GM18499 (cell line): Measurements from ENCODE around the gene EPHB1.
"Not testable (repeated sequence)": the region's sequence is repeated elsewhere in the genome, so short reads cannot be mapped to it uniquely, and the experiment has no call there.

ENCODE experiments used
- ATAC-seq: cut with Tn5 transposase; IDR thresholded peaks from one replicate; pipeline ENCODE4 v1.9.1; 2021; ENCODE audit warnings: moderate number of reproducible peaks; ENCODE audit not compliant: insufficient read depth, unreplicated experiment

Gene EPHB1

DNA sequence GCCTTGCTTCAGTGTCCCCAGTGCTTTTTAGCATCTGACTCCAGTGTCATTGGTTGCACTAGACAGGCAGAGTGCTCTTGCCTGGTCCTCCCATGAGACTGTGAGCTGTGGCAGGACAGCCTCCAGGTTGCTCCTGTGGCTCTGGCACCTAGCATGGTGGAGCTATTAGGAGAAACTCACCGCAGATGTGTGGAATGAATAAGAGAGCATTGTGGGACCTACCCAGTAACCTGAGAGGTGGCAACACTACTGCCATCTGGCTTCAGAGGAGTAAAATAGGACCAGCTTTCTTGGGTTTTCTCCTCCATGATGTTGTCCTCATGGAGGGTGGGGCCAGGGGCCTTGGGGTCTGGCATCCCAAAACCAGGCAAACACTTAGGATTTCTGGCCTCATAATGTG is 183.6 kb downstream of the EPHB1 start:
- no peak for ATAC-seq

DNA sequence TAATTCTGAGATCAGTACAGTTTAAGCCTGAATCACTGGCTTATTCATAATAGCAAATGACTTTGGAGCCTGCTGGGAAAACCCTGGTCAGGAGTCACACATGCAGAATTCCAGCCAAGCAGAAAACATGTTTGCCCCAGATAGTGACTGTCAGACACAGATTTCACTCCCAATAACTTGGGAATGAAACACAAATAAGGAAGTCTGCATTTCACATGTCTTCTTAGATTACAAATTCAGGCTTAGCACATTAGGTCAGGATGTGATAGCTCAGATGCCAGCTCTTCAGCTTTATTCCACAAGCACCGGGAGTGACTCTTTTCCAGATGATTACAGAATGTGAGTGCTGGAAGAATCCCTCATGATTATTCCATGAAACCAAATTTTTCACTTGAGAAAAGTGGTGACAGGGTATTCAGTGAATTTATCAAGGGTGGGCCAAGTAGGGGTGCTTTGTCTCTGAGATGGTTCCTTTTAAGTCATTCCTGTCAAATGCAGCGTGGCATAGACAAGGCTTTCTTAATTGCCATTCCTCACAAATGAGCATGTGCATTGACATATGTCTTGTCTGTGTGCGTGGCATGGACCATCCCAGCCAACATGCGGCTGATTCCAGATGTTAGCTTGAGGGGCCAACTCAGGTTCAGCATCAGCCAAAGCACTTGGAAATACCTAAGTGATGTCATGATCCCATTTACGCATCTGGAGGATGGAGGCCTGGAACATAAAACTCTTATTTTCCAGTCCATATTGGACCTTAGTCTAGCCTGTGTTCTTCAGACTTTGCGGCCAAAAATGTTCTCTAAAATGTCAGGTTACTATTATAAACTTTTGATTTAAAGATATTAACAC is 191.0 kb downstream of the EPHB1 start:
- no peak for ATAC-seq

DNA sequence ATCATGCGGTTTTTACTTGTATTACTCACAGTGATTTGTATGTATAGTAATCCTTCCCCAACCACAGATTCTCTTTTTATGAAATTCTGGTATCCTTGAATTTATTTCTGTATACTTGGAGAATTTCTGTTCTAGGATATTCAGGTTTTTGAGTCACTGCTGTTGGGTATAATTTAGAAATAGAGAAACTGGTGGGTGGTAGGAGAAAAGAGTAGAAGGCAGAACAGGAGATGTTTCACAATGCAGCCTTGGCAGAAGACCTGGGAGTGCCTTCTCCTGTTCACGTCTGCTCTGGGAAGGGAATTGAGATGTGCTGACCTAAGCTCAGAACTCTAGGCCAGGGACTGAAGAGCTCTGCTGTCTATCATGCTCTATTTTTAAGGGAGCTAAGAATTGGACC is 193.6 kb downstream of the EPHB1 start:
- ATAC-seq: no peak

DNA sequence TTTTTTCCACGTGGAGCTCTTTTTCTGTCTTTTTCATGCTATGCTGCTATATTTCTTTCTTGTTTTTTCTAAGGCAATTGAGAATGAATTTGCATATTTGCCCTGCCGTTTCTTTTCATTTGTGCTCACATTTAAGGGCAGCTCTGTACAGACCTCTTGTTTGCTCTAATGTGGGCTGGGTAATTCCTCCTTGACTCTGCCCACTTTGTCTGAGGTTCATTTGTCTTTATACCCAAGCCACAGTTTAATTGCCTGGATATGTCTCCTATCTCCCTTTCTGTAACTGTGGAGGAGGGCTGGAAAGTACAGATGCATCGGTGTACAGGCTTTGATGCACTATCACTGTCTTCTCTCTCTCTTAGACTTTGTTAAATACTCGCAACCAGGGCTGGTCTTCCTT is 195.9 kb downstream of the EPHB1 start:
- no peak for ATAC-seq

DNA sequence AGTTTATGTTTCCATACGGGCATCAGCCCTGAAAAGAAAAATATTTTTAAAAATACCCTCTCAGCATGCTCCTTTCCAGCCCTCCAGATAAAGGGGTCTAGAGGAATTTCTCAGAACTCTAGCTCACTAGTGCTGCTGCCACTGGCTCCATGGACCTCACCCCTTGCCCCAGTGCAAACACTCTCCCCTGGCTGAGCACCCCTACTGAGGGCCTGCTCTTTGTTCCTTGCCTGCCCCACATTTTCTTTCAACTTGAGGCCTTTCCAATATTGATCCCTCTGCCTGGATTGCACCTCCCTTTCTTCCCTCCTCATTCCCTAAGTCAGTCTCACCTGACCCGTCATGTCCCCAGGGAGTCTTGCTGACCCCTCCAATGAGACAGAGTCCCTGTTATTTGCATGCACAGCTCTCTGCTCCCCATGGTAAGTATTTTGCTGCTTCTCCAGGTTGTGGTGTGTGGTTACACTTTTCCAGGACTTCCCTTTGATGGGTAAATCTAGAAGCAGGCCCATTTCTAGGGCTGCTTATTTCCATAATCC is 196.5 kb downstream of the EPHB1 start:
- no peak for ATAC-seq

DNA sequence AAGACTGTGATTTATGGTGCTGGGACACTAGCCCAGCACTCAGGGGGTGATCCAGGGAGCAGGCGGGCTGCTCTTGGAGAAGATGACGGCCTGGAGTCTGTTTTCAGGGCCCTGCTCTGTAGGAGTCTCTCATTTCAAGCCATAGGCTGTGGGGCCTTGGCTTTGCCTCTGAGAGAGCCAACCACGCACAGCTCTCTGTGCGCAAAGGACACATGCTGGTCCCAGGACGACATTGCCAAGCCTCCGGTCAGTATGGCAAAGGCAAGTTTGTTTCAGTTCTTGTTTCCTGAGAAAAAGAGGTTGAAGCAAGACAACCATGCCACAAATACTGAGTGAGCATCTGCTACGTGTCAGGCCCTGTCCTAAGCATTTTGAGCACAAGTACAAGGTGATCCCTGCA is 197.1 kb downstream of the EPHB1 start:
- ATAC-seq: no peak

DNA sequence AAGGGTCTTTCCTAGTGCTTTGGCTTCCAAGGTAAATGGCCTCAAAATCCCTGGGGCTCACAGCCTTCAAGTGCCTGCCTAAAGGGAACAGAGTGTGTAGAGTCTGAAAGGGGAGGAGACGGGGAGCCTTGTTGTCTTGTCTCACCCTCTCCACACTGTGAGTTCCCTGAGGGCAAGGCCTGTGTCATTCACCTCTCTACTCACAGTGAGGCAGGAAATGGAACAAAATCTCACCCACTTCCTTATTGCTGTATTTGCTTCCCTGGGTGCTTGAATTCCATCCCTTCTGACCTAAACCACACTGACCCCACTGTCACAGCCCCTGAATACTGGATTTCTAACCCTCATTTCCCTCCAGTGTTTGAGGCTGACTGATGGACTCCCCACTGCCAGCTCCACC is 197.5 kb downstream of the EPHB1 start:
- no peak for ATAC-seq

DNA sequence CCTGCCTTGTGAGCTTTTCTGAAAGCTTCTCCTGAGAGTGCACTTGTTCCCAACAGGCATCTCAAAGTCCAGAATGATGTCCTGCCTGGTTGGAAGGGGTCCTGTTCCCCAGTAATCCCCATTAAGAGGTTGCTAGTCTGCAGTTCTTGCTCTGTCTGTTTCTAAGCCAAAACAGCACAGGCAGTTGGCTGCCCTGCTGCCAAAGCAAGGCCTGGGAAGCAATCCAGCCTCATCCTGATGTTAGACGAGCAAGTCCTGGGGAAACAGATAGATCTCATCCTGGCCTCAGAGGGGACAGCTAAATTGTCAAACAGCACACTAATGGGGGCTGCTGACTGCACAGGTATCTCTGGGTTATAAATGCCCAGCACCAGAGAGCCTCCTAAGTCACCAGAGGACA is 198.0 kb downstream of the EPHB1 start:
- no peak for ATAC-seq

DNA sequence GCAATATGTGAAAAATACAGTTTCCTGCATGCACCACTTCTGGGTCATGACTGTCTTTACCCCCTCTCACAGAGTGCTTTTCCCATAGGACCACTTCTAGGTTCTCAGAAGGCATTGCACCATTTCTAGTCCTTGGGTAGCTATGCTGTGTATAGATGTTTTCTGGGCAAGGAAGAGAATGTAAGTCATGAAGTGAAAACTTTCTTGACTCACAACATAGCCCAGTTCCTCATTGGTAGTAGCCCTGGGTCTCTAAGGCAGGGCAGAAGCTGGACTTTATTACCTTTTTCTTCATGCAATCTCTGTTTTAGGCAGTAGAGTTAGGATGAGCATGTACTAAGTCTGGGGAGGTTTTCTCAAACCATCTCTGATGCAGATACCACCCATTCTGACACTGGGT is 203.1 kb downstream of the EPHB1 start:
- no peak for ATAC-seq

DNA sequence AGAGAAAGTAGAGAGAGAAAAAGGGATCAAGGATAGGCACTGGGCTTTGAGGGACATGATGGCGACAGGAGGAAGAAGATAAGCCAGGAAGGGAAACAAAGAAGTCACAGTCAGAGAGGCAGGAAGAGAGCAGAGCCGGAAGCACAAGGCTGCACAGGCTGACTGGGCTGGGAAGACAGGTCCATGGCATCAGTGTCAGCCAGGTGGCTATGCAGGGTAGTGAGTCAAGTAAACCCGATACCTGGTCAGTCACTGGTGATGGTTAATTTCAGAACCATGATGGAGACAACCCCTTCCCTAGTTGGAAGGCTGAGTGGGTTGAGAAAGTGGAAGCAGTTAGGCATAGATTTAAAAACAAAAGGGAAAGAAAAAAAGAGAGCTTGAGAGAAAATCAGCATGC is 203.8 kb downstream of the EPHB1 start:
- ATAC-seq: no peak

DNA sequence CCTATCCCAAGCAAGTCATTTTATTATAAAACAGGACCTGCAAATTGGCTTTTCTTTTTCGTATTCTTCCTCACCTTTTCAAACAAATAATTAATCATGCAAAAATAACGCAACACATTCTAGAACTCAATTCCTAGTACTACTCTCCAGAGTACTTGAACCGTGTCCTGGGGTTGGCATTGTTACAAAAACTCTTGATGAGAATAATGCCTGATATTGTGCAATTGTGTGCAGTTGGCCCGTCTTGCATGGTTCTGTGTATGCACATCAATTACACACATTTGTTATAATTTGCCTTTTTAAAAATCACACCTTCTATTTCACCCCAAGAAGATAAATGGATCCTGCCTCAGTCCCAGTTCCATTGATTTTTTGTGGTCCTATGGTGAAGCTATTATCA is 205.4 kb downstream of the EPHB1 start:
- no peak for ATAC-seq

DNA sequence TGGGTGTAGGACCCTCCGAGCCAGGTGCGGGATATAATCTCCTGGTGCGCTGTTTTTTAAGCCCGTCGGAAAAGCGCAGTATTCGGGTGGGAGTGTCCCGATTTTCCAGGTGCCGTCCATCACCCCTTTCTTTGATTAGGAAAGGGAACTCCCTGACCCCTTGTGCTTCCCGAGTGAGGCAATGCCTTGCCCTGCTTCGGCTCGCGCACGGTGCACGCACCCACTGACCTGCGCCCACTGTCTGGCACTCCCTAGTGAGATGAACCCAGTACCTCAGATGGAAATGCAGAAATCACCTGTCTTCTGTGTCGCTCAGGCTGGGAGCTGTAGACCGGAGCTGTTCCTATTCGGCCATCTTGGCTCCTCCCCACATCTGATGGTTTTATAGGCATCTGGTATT is 210.6 kb downstream of the EPHB1 start:
- not testable (repeated sequence) for ATAC-seq

DNA sequence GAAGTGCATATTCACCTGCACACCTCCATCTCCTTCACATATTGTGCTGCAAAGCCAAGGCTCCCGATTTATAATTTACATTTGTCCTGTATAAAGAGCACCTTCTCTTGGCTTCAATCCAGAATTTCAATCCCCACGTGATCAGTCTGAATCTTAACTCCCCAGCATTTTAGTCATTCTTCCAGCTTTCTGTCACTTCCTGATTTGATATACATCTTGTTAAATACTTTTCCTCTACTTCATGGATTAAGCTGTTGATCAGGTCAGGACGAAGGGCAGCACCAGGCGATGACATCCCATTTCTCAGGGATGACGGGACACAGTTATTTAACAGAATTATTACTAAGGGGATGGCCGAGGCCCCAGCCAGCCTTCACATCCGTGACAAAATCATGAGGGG is 212.5 kb downstream of the EPHB1 start:
- no peak for ATAC-seq

DNA sequence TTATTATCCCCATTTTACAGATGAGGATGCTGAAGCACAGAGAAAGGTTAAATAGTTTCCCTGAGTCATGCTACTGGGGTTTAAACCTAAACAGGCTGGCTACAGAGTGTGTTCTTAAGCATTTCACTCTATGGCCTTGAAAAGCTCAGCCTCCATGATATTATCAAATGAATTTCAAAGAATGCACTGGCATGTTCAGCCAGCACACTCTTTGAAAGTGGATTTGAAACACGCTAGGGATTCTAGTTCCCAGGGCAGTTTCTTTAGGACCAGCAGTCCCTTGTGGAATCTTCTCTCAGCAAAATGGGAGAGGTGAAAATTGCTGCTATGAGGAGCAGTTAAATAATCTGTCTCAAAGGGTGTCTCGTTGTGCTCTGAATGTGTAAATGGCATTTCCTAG is 213.3 kb downstream of the EPHB1 start:
- no peak for ATAC-seq

DNA sequence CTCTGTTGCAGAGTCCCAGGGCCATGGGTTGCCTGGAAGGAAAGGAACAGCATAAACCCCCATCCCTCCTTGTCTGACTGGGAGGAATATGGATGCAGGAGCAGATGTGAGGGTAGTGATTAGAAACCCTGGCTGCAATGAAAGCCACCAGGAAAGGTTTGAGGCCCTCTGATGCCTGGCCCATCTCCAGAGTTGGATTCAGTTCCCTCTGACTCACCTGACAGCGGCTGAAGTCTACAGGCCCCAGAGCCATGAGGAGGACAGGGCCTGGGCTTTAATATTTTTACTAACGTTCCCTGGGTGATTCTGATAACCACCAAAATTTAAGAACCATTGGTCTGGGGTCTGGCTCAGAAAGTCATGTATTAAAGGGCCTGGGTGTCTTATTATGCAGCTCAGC is 214.0 kb downstream of the EPHB1 start:
- ATAC-seq: no peak

DNA sequence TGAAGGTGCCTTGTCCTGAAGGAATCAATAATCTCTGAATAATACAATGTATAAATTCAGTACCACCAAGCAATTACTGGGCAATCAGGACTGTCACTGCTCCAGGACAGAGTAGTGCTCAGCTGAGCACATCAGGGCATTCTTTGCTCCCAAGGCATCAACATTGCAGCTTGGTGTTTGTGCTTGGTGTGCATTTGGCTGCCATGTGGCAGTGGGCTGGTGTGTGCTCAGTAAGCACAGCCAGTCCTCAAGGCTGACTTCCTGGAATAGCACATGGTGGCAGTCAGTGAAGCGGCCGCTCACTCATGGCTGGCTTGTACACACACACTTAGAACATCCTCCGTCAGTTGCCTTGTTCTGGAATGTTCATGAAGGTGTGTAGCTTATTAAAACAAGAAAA is 217.0 kb downstream of the EPHB1 start:
- no peak for ATAC-seq

DNA sequence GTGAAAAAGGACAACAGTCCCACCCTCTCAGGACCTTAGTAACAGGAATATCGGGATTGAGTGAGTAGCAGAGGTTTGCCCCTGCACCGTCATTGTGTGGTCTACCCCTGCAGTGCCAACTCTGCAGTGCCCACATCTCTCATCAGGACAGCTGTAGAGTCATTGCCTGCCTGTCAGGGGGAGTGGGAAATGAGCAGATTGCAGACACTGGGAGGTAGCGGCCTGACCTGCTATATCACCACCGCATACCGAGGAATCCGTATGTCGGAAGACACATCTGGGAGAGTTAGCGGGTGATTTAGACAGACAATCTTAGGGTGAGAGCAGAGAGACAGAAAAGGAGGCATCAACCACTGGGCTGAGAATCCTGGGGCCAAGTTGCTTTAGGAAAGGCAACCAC is 218.1 kb downstream of the EPHB1 start:
- no peak for ATAC-seq

DNA sequence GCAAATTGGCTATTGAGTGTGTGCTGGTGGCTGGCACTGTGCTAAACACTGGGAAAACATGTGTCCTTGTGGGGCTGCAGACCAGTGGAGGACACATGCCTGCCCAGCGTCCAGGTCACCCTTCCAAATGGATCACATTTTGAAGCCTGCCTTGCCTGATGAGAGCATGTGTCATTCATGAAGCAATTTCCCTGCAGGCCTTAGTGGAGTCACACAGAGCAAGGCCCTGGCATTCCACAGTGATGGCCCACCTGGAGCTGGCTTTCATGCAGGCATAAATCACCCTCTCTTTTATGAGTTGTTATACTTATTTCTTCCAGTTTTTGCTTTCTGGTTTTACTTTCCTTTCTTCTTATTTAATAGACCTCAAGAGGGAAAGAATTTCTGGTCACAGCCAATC is 219.5 kb downstream of the EPHB1 start:
- no peak for ATAC-seq

DNA sequence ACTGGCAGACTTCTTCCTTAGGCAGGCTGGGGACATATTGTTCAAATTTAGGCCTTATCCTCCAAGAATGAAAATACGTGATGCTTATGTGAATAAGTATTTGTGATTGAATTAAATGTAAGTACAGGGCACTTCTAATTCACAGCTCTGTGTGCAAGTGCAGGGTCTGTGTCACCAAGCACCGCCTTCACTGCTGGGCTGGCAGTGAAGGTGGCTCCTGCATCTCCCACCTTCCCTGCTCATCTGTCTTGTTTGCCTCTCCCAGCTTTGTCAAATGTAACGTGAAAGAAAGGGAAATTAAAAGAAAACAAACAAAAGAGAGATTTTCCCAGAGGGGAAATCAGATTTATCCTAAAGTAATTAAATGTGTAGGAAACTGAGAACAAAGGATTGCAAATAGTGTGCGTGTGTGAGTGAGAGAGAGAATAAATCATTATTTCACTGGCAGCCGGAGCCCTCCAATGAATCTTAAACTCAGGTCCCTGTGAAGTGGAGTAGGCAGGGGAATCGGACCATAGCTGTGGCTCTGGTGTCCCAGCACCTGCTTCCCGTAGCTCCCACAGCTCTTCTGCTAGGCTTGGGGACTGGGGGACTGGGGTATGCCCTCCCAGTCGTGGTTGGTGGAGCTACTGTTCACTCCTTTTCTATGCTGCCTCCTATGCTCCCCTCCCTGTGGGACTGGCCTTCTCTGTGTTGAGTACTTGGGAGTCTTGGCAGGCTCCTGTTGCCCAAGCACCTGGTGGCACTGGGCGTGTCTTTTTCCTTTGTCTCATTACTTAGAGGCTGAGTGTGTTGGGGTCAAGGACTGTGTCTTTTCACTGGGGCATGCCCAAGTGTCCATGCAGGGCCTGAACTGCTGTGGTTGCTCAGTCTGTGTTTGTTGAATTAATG is 222.2 kb downstream of the EPHB1 start:
- no peak for ATAC-seq

DNA sequence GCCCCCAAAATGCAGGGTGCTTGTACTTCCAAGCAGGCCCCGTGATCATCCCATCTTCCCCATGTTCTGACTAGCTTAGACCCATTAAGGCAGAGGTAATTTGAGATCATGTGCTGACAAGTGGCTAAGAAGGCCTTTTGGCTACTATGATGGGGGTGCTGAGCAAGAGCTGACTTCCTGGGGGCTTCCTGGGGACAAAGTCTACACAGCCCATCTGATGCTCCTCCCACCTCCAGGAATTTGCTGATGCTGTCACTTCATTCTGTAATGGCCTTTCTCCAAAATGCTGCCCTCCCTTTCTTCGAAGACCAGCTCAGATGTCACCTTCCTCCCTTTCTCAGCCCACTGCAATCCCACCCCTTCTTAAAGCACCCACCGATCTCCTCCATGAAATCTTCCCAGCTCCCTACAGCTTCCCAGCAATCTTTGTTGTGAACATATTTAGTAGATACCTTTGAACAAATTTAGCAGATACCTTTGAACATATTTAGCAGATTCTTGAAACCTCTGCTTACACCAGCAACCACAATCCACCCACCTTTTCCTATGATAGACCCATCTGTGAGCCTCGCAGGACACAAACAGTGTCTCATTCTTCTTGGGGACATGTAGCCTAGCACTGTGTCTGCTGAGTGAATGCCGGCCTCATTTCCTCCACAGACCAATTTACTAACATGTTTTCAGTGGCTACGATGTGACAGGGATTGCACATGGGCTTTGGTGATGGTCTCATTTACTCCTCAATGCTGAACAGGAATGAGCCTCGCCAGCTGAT is 223.3 kb downstream of the EPHB1 start:
- peak; percentile 77 for ATAC-seq

DNA sequence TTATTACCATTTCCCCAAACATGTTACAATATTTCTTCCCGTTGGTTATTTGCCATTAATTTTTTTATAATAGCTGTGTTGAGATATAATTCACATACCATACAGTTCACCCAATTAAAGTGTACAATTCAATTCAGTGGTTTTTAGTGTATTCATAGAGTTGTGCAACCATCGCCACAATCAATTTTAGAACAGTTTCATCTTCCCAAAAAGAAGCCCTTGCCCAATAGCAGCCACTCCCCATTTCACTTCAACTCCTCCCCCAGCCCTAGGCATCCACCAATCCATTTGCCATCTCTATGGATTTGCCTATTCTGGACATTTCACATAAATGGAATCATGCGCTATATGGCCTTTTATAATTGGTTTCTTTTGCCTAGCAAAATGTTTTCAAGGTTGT is 225.1 kb downstream of the EPHB1 start:
- no peak for ATAC-seq
